ENCODE measurements around the gene ACVR1B. TPM values are rescaled to one million over a fixed set of nuclear protein-coding genes. Genes with fewer than 3 reads are reported as not detected.
A peak's percentile ranks its signal among the peaks of the same experiment; 100 is the strongest.

Gene ACVR1B
- total and polyA plus RNA-seq, 2 of the 8 experiments (the other 6 are each of a cell fraction or from before 2014, with no cell fraction given): 16.0 to 19.2 TPM

GRCh38 chr12:52005218-52005902 is 53.9 kb downstream of the ACVR1B start:
- H3K56ac ChIP-seq (replicated peaks; ENCODE audit: insufficient read length, low read depth, low read length): no peak overlapping the region
- TF ChIP-seq HDAC2 (IDR thresholded peaks at IDR 0.05; ENCODE audit: borderline replicate concordance in 1 of 2, low read depth in 2 of 2, low read length in 2 of 2): no peak
- TF ChIP-seq RNF2 (IDR thresholded peaks at IDR 0.05; ENCODE audit: borderline replicate concordance, low read depth, low read length, missing control alignments, poor library complexity, severe bottlenecking): no peak
- TF ChIP-seq TCF12 (IDR thresholded peaks at IDR 0.05; ENCODE audit: low read depth, low read length): no peak
- TF ChIP-seq MAFK (IDR thresholded peaks at IDR 0.05; ENCODE audit: low read depth, low read length): no peak
- no peak for TF ChIP-seq SP1 (IDR thresholded peaks at IDR 0.05; ENCODE audit: low read depth, low read length)
- TF ChIP-seq RBBP5 (IDR thresholded peaks at IDR 0.05; ENCODE audit: borderline replicate concordance, low read depth, low read length): no peak
- TF ChIP-seq CREB1 (IDR thresholded peaks at IDR 0.05): no peak
- no peak for TF ChIP-seq SIN3A (conservative IDR thresholded peaks at IDR 0.05 in 1 of 2, IDR thresholded peaks at IDR 0.05 in 1 of 2; ENCODE audit: low read depth in 1 of 2, low read length in 2 of 2)
- TF ChIP-seq EP300 (IDR thresholded peaks at IDR 0.05; ENCODE audit: borderline replicate concordance in 1 of 2, low read depth in 2 of 2, low read length in 2 of 2): no peak
- no peak for TF ChIP-seq SIX5 (IDR thresholded peaks at IDR 0.05; ENCODE audit: low read depth, low read length)
- no peak for TF ChIP-seq YY1 (IDR thresholded peaks at IDR 0.05; ENCODE audit: low read depth, low read length)
- no peak for TF ChIP-seq SP2 (IDR thresholded peaks at IDR 0.05; ENCODE audit: low read length)

More at GRCh38 chr12:52005218-52005902, 53.9 kb downstream of the ACVR1B start:
- CTCF ChIA-PET (ENCODE audit: partially characterized antibody): interaction anchor here (0.6 to 38.2 kb wide), 18 partner anchors 7 to 130 kb away, joined by 3 to 1249 read pairs (median 9); partner anchors contain the start of genes ATG101 and SMIM41
- H3K4ac ChIP-seq (replicated peaks; ENCODE audit: insufficient read length, low read depth, low read length): no peak overlapping the region
- H4K8ac ChIP-seq (ENCODE audit: extremely low read depth, insufficient read depth, low read length): no peak overlapping the region
- H2BK12ac ChIP-seq (ENCODE audit: low read depth, low read length): no peak overlapping the region
- DNase-seq (ENCODE audit: low read depth in 1 of 2, low spot score in 2 of 2): no peak
- H3K4me1 ChIP-seq (replicated peaks in 1 of 4; ENCODE audit: control insufficient read depth in 3 of 4, insufficient read depth in 4 of 4, low read length in 3 of 4): peaks cover 0 to 26% (median 14%) of the 10 kb centered on the region in 4 experiments; a peak in 6 of 7 replicates
- H2BK5ac ChIP-seq (ENCODE audit: low read depth, low read length): no peak overlapping the region; the same call in 1 of the 2 replicates
- H3K36me3 ChIP-seq (ENCODE audit: control insufficient read depth in 2 of 4, insufficient read depth in 4 of 4, low read length in 3 of 4): no peaks in the 10 kb centered on the region
- no peak overlapping the region for H2BK15ac ChIP-seq (ENCODE audit: low read length)
- no peak for FAIRE-seq
- H3K14ac ChIP-seq (ENCODE audit: insufficient read length): no peak overlapping the region
- peaks cover 19 to 51% (median 47%) of the 10 kb centered on the region in 4 experiments for H3K27me3 ChIP-seq (replicated peaks in 1 of 4; ENCODE audit: control insufficient read depth in 3 of 4, extremely low read depth in 1 of 4, insufficient read depth in 3 of 4, low read length in 3 of 4)
- peak overlapping the region; percentile 66 to 91; a peak in 2 of 4 replicates for H3K4me2 ChIP-seq (ENCODE audit: insufficient read depth in 1 of 2, low read depth in 2 of 2, low read length in 2 of 2)
- no peak overlapping the region for H2BK120ac ChIP-seq (replicated peaks; ENCODE audit: low read depth, low read length)
- H2AFZ ChIP-seq (ENCODE audit: low read length): no peak overlapping the region
- no peak overlapping the region for H3K18ac ChIP-seq (ENCODE audit: extremely low read depth, low read length)
- POLR2A ChIA-PET (ENCODE audit: partially characterized antibody): interaction anchor here (0.6 to 6.5 kb wide), 8 partner anchors 10 to 419 kb away, joined by 3 to 62 read pairs (median 4); no protein-coding TSS in a partner anchor
- no peaks in the 10 kb centered on the region for H3K9me3 ChIP-seq (ENCODE audit: insufficient read depth in 2 of 2, low read depth in 1 of 2, low read length in 1 of 2)
- no peak overlapping the region for H3K9ac ChIP-seq (replicated peaks in 1 of 4; ENCODE audit: extremely low read depth in 1 of 4, low read depth in 3 of 4, low read length in 3 of 4)
- H2AK5ac ChIP-seq (ENCODE audit: low read depth, low read length): no peak overlapping the region
- no peak overlapping the region for H4K5ac ChIP-seq (ENCODE audit: insufficient read length, low read depth, low read length)
- no peaks in the 10 kb centered on the region for H3K79me2 ChIP-seq (ENCODE audit: control insufficient read depth in 1 of 2, insufficient read depth in 2 of 2, low read length in 2 of 2)
- 76% methylated on average over 10 of the region's 10 CpGs; no CpG with 5 or more reads in 1 of the 2 experiments for WGBS, 2 experiments (ENCODE audit: extremely low coverage in 1 of 2, insufficient coverage in 1 of 2, insufficient read length in 1 of 2, insufficient replicate concordance in 2 of 2, low coverage in 1 of 2, low lambda C conversion rate in 2 of 2, missing lambda C conversion rate in 1 of 2)
- H2BK20ac ChIP-seq (ENCODE audit: low read length): no peak overlapping the region
- H3K4me3 ChIP-seq (ENCODE audit: extremely low read depth in 1 of 4, insufficient read depth in 2 of 4, low read depth in 3 of 4, low read length in 4 of 4): no peak overlapping the region
- H3K27ac ChIP-seq (ENCODE audit: low read depth, low read length): no peak overlapping the region
- H3K79me1 ChIP-seq (ENCODE audit: low read depth, low read length): no peaks in the 10 kb centered on the region
- H4K20me1 ChIP-seq (replicated peaks in 1 of 2; ENCODE audit: control insufficient read depth in 1 of 2, insufficient read depth in 2 of 2, low read length in 2 of 2): no peaks in the 10 kb centered on the region
- peaks cover 10% of the 10 kb centered on the region; the same call in 1 of the 2 replicates for H3K23me2 ChIP-seq (ENCODE audit: low read depth, low read length)
- no peak overlapping the region for H4K91ac ChIP-seq (replicated peaks; ENCODE audit: insufficient read length, low read length)
- no peak overlapping the region for H3K23ac ChIP-seq (ENCODE audit: insufficient read length)
